LNCAP (cell line): ENCODE results near the gene C11orf86.

ENCODE experiments used
- CTCF ChIP-seq: fragments of 450-650 bp; IDR thresholded peaks from 2 replicates; pipeline ENCODE4 v1.5.1; 2017; ENCODE audit warnings: mild to moderate bottlenecking

C11orf86 gene

GRCh38 chr11:67002297-67002913 lies 27.3 kb downstream of the C11orf86 start:
- TF ChIP-seq CTCF: no peak

- TF ChIP-seq CTCF: no peak
Measured at GRCh38 chr11:67002921-67003411, 27.9 kb downstream of the C11orf86 start.

- TF ChIP-seq CTCF: no peak
Measured at GRCh38 chr11:67006029-67006884, 31.2 kb downstream of the C11orf86 start.

- no peak for TF ChIP-seq CTCF
Measured at GRCh38 chr11:67007126-67007525, 32.0 kb downstream of the C11orf86 start.

- TF ChIP-seq CTCF: no peak
Measured at GRCh38 chr11:67010296-67010905, 35.3 kb downstream of the C11orf86 start.

GRCh38 chr11:67013511-67014045 lies 38.5 kb downstream of the C11orf86 start:
- no peak for TF ChIP-seq CTCF

- no peak for TF ChIP-seq CTCF
Measured at GRCh38 chr11:67014343-67014742, 39.2 kb downstream of the C11orf86 start.
